NOMO-1 (cell line): ENCODE results near the gene RUFY2.
A peak's percentile ranks its signal among the peaks of the same experiment; 100 is the strongest.
"Not testable (repeated sequence)": the region's sequence is repeated elsewhere in the genome, so short reads cannot be mapped to it uniquely, and the experiment has no call there.

Experiments
- DNase-seq, 2 experiments: peaks; one replicate each; lab custom pipeline; 2025; ENCODE audit not compliant: unreplicated experiment in 2 of 2; lab: John Stamatoyannopoulos, UW

Gene RUFY2

GRCh38 chr10:68406815-68407548 lies at the start of gene RUFY2:
RUFY2 (minus strand) TSS chr10:68407277; CDS start chr10:68407189, 88 bp downstream.
- peak; percentile 57 to 67 for DNase-seq

GRCh38 chr10:68449698-68450097 lies 42.6 kb upstream of the RUFY2 start:
- DNase-seq, result not testable (repeated sequence)

- no peak for DNase-seq
These were observed 39.1 kb upstream of the RUFY2 start for GRCh38 chr10:68446179-68446578.

GRCh38 chr10:68442971-68443370 lies 35.9 kb upstream of the RUFY2 start:
- no peak for DNase-seq

- DNase-seq, result no peak
These were observed 33.8 kb upstream of the RUFY2 start for GRCh38 chr10:68440898-68441297.

- DNase-seq, result peak in 1 of 2 experiments; percentile 17
These were observed 28.7 kb upstream of the RUFY2 start for GRCh38 chr10:68435803-68436202.

- no peak for DNase-seq
These were observed 27.6 kb upstream of the RUFY2 start for GRCh38 chr10:68434657-68435056.

GRCh38 chr10:68428396-68429104 lies 21.5 kb upstream of the RUFY2 start:
- DNase-seq, result no peak

- DNase-seq, result no peak
These were observed 17.5 kb upstream of the RUFY2 start for GRCh38 chr10:68424454-68425014.

- no peak for DNase-seq
These were observed 16.4 kb upstream of the RUFY2 start for GRCh38 chr10:68423522-68423921.

- no peak for DNase-seq
These were observed 12.3 kb upstream of the RUFY2 start for GRCh38 chr10:68419376-68419775.

GRCh38 chr10:68408898-68409518 lies 1.9 kb upstream of the RUFY2 start:
- no peak for DNase-seq

- DNase-seq, result peak; percentile 9 to 19
These were observed 814 bp downstream of the RUFY2 start for GRCh38 chr10:68406111-68406814.

GRCh38 chr10:68403701-68404100 lies 3.4 kb downstream of the RUFY2 start:
- no peak for DNase-seq

GRCh38 chr10:68402276-68402675 lies 4.8 kb downstream of the RUFY2 start:
- DNase-seq, result no peak

- no peak for DNase-seq
These were observed 10.1 kb downstream of the RUFY2 start for GRCh38 chr10:68397005-68397404.

- DNase-seq, result no peak
These were observed 21.3 kb downstream of the RUFY2 start for GRCh38 chr10:68385740-68386139.

GRCh38 chr10:68371604-68372003 lies 35.5 kb downstream of the RUFY2 start:
- no peak for DNase-seq

- DNase-seq, result no peak
These were observed 40.0 kb downstream of the RUFY2 start for GRCh38 chr10:68367121-68367520.

- DNase-seq, result no peak
These were observed 40.5 kb downstream of the RUFY2 start for GRCh38 chr10:68366600-68366999.

GRCh38 chr10:68365611-68366010 lies 41.5 kb downstream of the RUFY2 start:
- DNase-seq, result no peak
